ENCODE results near the gene MECP2. TPM values are rescaled to one million over a fixed set of nuclear protein-coding genes. Genes with fewer than 3 reads are reported as not detected.

MECP2 gene
- polyA plus RNA-seq, 1 donor = 29.0 TPM

GRCh38 chrX:154038656-154039055 lies 58.9 kb downstream of the MECP2 start:
- no peak for DNase-seq

- DNase-seq = no peak
Measured at GRCh38 chrX:154037754-154038153, 59.8 kb downstream of the MECP2 start.

GRCh38 chrX:154036513-154036912 lies 61.0 kb downstream of the MECP2 start:
- no peak for DNase-seq

GRCh38 chrX:154033848-154034247 lies 63.7 kb downstream of the MECP2 start:
- DNase-seq = no peak

- no peak for DNase-seq
Measured at GRCh38 chrX:154032653-154033052, 64.9 kb downstream of the MECP2 start.

- no peak for DNase-seq
Measured at GRCh38 chrX:154032160-154032559, 65.4 kb downstream of the MECP2 start.

GRCh38 chrX:154030715-154031305 lies 66.7 kb downstream of the MECP2 start:
- no peak for DNase-seq

- no peak for DNase-seq
Measured at GRCh38 chrX:154030266-154030665, 67.3 kb downstream of the MECP2 start.

- no peak for DNase-seq
Measured at GRCh38 chrX:154029439-154029838, 68.1 kb downstream of the MECP2 start.

- no peak for DNase-seq
Measured at GRCh38 chrX:154028502-154029184, 68.9 kb downstream of the MECP2 start.

GRCh38 chrX:154027986-154028385 lies 69.5 kb downstream of the MECP2 start:
- DNase-seq = no peak

GRCh38 chrX:154027022-154027402 lies 70.5 kb downstream of the MECP2 start:
- no peak for DNase-seq

GRCh38 chrX:154026136-154027021 lies 71.1 kb downstream of the MECP2 start:
- DNase-seq = no peak

GRCh38 chrX:154025230-154025629 lies 72.3 kb downstream of the MECP2 start:
- no peak for DNase-seq

- no peak for DNase-seq
Measured at GRCh38 chrX:154024271-154024670, 73.2 kb downstream of the MECP2 start.

- no peak for DNase-seq
Measured at GRCh38 chrX:154023276-154024000, 74.1 kb downstream of the MECP2 start.

- DNase-seq = no peak
Measured at GRCh38 chrX:154022108-154022507, 75.4 kb downstream of the MECP2 start.

GRCh38 chrX:154021131-154021611 lies 76.3 kb downstream of the MECP2 start:
- no peak for DNase-seq

GRCh38 chrX:154020536-154021115 lies 76.9 kb downstream of the MECP2 start:
- no peak for DNase-seq

- DNase-seq = no peak
Measured at GRCh38 chrX:154019633-154020528, 77.6 kb downstream of the MECP2 start, which contains the start of gene IRAK1. Gene IRAK1, minus strand, starts transcription at chrX:154019902. Its CDS starts 90 bp downstream, at chrX:154019812.
